ENCODE measurements around the gene GNAS.
"Not testable (repeated sequence)": the region's sequence is repeated elsewhere in the genome, so short reads cannot be mapped to it uniquely, and the experiment has no call there.

GNAS gene

DNA sequence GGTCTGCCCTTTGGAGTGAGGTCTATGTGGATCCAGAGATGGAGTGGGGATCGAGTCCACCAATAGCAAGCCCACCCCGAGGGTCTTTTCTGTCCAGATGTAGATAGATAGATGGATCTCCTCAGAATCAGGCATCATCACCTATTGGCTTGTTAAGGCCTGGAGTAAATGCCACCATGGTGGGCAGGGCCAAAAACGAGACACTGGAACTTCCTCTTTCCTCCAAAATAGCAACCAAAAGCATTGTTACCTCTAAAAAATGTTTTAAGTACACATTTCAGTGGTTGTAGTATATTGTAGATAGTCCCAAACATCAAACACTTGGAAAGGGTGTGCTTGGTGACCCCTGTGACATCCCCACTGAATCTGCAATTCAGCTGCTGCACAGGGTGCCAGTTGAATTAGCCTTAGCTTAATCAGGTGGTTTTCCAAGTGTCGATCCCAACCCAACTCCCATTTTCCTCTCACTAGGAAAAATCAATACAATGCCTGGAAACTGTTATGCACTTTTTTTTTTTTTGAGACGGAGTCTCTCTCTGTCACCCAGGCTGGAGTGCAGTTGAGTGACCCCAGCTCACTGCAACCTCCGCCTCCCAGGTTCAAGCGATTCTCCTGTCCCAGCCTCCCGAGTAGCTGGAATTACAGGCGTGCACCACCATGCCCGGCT is 93.6 kb downstream of the GNAS start:
- no peak overlapping the region for H3K4me2 ChIP-seq
- no peaks in the 10 kb centered on the region for H3K79me2 ChIP-seq (ENCODE audit: insufficient read depth, low read depth)
- H3K27me3 ChIP-seq (ENCODE audit: insufficient read depth, low read depth) = no peaks in the 10 kb centered on the region

DNA sequence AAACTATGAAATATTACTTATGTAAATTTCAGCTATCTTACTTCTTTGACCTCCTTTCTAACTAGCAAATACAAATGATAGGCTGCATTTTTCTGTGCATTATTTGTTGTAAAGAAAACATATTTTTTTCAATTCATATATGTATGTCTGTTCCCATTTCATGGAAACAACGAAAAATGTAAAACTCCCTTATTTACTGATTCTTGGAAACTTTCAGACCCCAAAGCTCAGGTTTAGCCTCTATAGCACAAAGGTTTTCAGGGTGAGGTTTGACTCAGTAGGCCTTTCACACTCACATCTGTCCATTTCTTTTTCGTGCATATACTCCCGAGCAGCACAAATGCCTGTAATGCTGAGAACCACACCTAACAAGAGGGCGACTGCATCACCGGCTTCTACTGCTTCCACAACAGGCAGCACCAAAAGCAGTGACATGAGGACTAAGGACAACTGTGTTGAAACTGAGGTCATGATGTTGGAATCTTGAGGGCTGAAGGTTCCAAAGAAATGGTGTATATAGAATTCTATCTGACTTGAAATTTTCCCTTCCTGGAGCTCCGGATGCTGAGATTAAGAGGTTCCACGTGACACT is 95.4 kb downstream of the GNAS start:
- H3K27ac ChIP-seq; H3K79me2 ChIP-seq (ENCODE audit: insufficient read depth, low read depth); H3K27me3 ChIP-seq (ENCODE audit: insufficient read depth, low read depth); H4K20me1 ChIP-seq (ENCODE audit: insufficient read depth); H3K9ac ChIP-seq; H3K4me1 ChIP-seq (ENCODE audit: low read depth, poor library complexity, severe bottlenecking); H3K4me2 ChIP-seq; H3K36me3 ChIP-seq (ENCODE audit: insufficient read depth); H2AFZ ChIP-seq (ENCODE audit: low read depth); H3K4me3 ChIP-seq (IDR thresholded peaks at IDR 0.05; ENCODE audit: insufficient read depth, low read depth, low read length): not testable (repeated sequence)

More for the DNA sequence above, 93.6 kb downstream of the GNAS start:
- TF ChIP-seq, protein P1, sequence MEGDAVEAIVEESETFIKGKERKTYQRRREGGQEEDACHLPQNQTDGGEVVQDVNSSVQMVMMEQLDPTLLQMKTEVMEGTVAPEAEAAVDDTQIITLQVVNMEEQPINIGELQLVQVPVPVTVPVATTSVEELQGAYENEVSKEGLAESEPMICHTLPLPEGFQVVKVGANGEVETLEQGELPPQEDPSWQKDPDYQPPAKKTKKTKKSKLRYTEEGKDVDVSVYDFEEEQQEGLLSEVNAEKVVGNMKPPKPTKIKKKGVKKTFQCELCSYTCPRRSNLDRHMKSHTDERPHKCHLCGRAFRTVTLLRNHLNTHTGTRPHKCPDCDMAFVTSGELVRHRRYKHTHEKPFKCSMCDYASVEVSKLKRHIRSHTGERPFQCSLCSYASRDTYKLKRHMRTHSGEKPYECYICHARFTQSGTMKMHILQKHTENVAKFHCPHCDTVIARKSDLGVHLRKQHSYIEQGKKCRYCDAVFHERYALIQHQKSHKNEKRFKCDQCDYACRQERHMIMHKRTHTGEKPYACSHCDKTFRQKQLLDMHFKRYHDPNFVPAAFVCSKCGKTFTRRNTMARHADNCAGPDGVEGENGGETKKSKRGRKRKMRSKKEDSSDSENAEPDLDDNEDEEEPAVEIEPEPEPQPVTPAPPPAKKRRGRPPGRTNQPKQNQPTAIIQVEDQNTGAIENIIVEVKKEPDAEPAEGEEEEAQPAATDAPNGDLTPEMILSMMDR (conservative IDR thresholded peaks at IDR 0.05; ENCODE audit: low read depth, low read length) = no peak
- Histone ChIP-seq H3K9ac (no peak overlapping the region), H2AFZ (ENCODE audit: low read depth) (no peak overlapping the region), H3K36me3 (ENCODE audit: insufficient read depth) (no peaks in the 10 kb centered on the region), H4K20me1 (ENCODE audit: insufficient read depth) (no peaks in the 10 kb centered on the region), H3K4me1 (ENCODE audit: low read depth, poor library complexity, severe bottlenecking) (no peaks in the 10 kb centered on the region), H3K27ac (no peak overlapping the region), H3K4me3 (IDR thresholded peaks at IDR 0.05; ENCODE audit: insufficient read depth, low read depth, low read length) (no peak overlapping the region)

GRCh38 chr20:58950603-58951002 is 98.1 kb downstream of the GNAS start:
- Histone ChIP-seq H4K20me1 (ENCODE audit: insufficient read depth) (no peaks in the 10 kb centered on the region), H3K4me1 (ENCODE audit: low read depth, poor library complexity, severe bottlenecking) (no peaks in the 10 kb centered on the region), H3K27ac (no peak overlapping the region), H3K36me3 (ENCODE audit: insufficient read depth) (no peaks in the 10 kb centered on the region), H3K4me2 (no peak overlapping the region), H3K27me3 (ENCODE audit: insufficient read depth, low read depth) (no peaks in the 10 kb centered on the region), H3K4me3 (IDR thresholded peaks at IDR 0.05; ENCODE audit: insufficient read depth, low read depth, low read length) (no peak overlapping the region), H2AFZ (ENCODE audit: low read depth) (no peak overlapping the region), H3K9ac (no peak overlapping the region), H3K79me2 (ENCODE audit: insufficient read depth, low read depth) (no peaks in the 10 kb centered on the region)
- TF ChIP-seq, protein P1 (conservative IDR thresholded peaks at IDR 0.05; ENCODE audit: low read depth, low read length) = no peak

DNA sequence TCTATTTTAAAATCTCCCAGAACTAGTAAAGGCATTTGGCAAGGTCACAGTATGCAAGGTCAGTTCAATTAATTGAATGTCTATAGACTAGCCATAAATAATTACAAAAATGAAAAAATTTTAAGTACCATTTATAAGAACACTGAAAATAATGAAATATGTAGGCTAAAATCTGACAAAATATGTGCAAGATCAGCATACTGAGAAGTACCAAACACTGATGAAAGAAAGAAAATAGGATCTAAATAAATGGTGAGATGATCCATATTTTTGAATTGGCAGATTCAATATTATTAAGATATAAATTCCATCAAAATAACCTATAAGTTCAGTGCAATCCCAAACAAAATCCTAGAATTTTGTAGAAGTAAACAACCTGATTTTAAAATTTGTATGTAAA is 100.5 kb downstream of the GNAS start:
- no peaks in the 10 kb centered on the region for H3K4me1 ChIP-seq (ENCODE audit: low read depth, poor library complexity, severe bottlenecking)
- H3K36me3 ChIP-seq (ENCODE audit: insufficient read depth) = no peaks in the 10 kb centered on the region
- no peaks in the 10 kb centered on the region for H3K27me3 ChIP-seq (ENCODE audit: insufficient read depth, low read depth)
- H3K4me2 ChIP-seq = no peak overlapping the region
- H4K20me1 ChIP-seq (ENCODE audit: insufficient read depth) = no peaks in the 10 kb centered on the region
- TF ChIP-seq, protein P1 (conservative IDR thresholded peaks at IDR 0.05; ENCODE audit: low read depth, low read length) = no peak
- no peak overlapping the region for H3K27ac ChIP-seq
- H2AFZ ChIP-seq (ENCODE audit: low read depth) = no peak overlapping the region
- no peak overlapping the region for H3K4me3 ChIP-seq (IDR thresholded peaks at IDR 0.05; ENCODE audit: insufficient read depth, low read depth, low read length)
- no peaks in the 10 kb centered on the region for H3K79me2 ChIP-seq (ENCODE audit: insufficient read depth, low read depth)
- H3K9ac ChIP-seq = no peak overlapping the region

GRCh38 chr20:58956078-58956477 is 103.6 kb downstream of the GNAS start:
- Histone ChIP-seq H3K4me1 (ENCODE audit: low read depth, poor library complexity, severe bottlenecking) (no peaks in the 10 kb centered on the region), H3K79me2 (ENCODE audit: insufficient read depth, low read depth) (no peaks in the 10 kb centered on the region), H3K27ac (no peak overlapping the region), H3K4me3 (IDR thresholded peaks at IDR 0.05; ENCODE audit: insufficient read depth, low read depth, low read length) (no peak overlapping the region), H4K20me1 (ENCODE audit: insufficient read depth) (no peaks in the 10 kb centered on the region), H3K27me3 (ENCODE audit: insufficient read depth, low read depth) (no peaks in the 10 kb centered on the region), H3K36me3 (ENCODE audit: insufficient read depth) (no peaks in the 10 kb centered on the region), H3K9ac (no peak overlapping the region), H3K4me2 (no peak overlapping the region), H2AFZ (ENCODE audit: low read depth) (no peak overlapping the region)
- TF ChIP-seq, protein P1 (conservative IDR thresholded peaks at IDR 0.05; ENCODE audit: low read depth, low read length) = no peak

All from KMS-11 (cell line).